H9 (cell line): Measurements from ENCODE around the gene ARHGEF5. TPM values are rescaled to one million over a fixed set of nuclear protein-coding genes. Genes with fewer than 3 reads are reported as not detected.
"Not testable (repeated sequence)": the region's sequence is repeated elsewhere in the genome, so short reads cannot be mapped to it uniquely, and the experiment has no call there.

Experiments used
- DNase-seq: peaks from one replicate; pipeline ENCODE4 v3.0.0-alpha.2; 2017
- H2AFZ ChIP-seq: one replicate; pipeline ENCODE4 v1.6.1; 2013; ENCODE audit warnings: mild to moderate bottlenecking, low read length, control low read depth, moderate library complexity
- H2AK5ac ChIP-seq: 2 replicates; pipeline ENCODE4 v1.6.1; 2013; ENCODE audit warnings: low read length, control low read depth, mixed read lengths; ENCODE audit not compliant: insufficient read length
- H2BK120ac ChIP-seq: one replicate; pipeline ENCODE4 v1.6.1; 2013; ENCODE audit warnings: low read depth, mild to moderate bottlenecking, low read length, control low read depth, inconsistent platforms; ENCODE audit not compliant: poor library complexity, severe bottlenecking
- H2BK12ac ChIP-seq: 2 replicates; pipeline ENCODE4 v1.6.1; 2013; ENCODE audit warnings: low read length, control low read depth, mixed read lengths, low read depth; ENCODE audit not compliant: insufficient read length
- H2BK15ac ChIP-seq: 2 replicates; pipeline ENCODE4 v1.6.1; 2013; ENCODE audit warnings: low read depth, low read length, control low read depth
- H2BK20ac ChIP-seq: one replicate; pipeline ENCODE4 v1.6.1; 2013; ENCODE audit warnings: low read depth, mild to moderate bottlenecking, low read length, control low read depth, inconsistent platforms; ENCODE audit not compliant: poor library complexity, severe bottlenecking
- H2BK5ac ChIP-seq: 2 replicates; pipeline ENCODE4 v1.6.1; 2013; ENCODE audit warnings: low read length, control low read depth, mixed read lengths; ENCODE audit not compliant: insufficient read length
- H3K14ac ChIP-seq: 2 replicates; pipeline ENCODE4 v1.6.1; 2013; ENCODE audit warnings: low read length, control low read depth; ENCODE audit not compliant: insufficient read depth
- H3K18ac ChIP-seq: 2 replicates; pipeline ENCODE4 v1.6.1; 2013; ENCODE audit warnings: low read depth, mild to moderate bottlenecking, mixed read lengths, low read length, control low read depth; ENCODE audit not compliant: insufficient read length
- H3K23ac ChIP-seq: 2 replicates; pipeline ENCODE4 v1.6.1; 2013; ENCODE audit warnings: low read length, control low read depth, mixed read lengths, low read depth; ENCODE audit not compliant: insufficient read length
- H3K23me2 ChIP-seq: 2 replicates; pipeline ENCODE4 v1.6.1; 2013; ENCODE audit warnings: low read depth, mild to moderate bottlenecking, mixed read lengths, low read length, control low read depth; ENCODE audit not compliant: insufficient read length, poor library complexity, severe bottlenecking
- H3K27ac ChIP-seq: 2 replicates; pipeline ENCODE4 v1.5.1; 2013; ENCODE audit warnings: low read length, control low read depth, mixed read lengths, low read depth; ENCODE audit not compliant: insufficient read length
- H3K27me3 ChIP-seq: 2 replicates; pipeline ENCODE4 v1.6.1; 2013; ENCODE audit warnings: low read length, control low read depth, inconsistent platforms; ENCODE audit not compliant: insufficient read depth
- H3K4ac ChIP-seq: 2 replicates; pipeline ENCODE4 v1.6.1; 2013; ENCODE audit warnings: low read depth, mild to moderate bottlenecking, control low read depth, inconsistent platforms, low read length, moderate library complexity
- H3K4me1 ChIP-seq: 2 replicates; pipeline ENCODE4 v1.6.1; 2013; ENCODE audit warnings: low read length, control low read depth, inconsistent platforms; ENCODE audit not compliant: insufficient read depth
- H3K4me2 ChIP-seq: 2 replicates; pipeline ENCODE4 v1.6.1; 2013; ENCODE audit warnings: low read length, control low read depth, mixed read lengths; ENCODE audit not compliant: insufficient read length, insufficient read depth
- H3K56ac ChIP-seq: 2 replicates; pipeline ENCODE4 v1.6.1; 2013; ENCODE audit warnings: low read depth, mild to moderate bottlenecking, mixed read lengths, low read length, control low read depth; ENCODE audit not compliant: insufficient read length
- H3K79me1 ChIP-seq: 2 replicates; pipeline ENCODE4 v1.6.1; 2013; ENCODE audit warnings: low read depth, mild to moderate bottlenecking, moderate library complexity, low read length, control low read depth, inconsistent platforms; ENCODE audit not compliant: insufficient read depth, poor library complexity, severe bottlenecking
- H3K79me2 ChIP-seq: 2 replicates; pipeline ENCODE4 v1.6.1; 2013; ENCODE audit warnings: low read length, control low read depth, inconsistent platforms; ENCODE audit not compliant: insufficient read depth
- H3K9ac ChIP-seq: 2 replicates; pipeline ENCODE4 v1.6.1; 2013; ENCODE audit warnings: low read length, control low read depth, mixed read lengths; ENCODE audit not compliant: insufficient read length; ENCODE audit errors: extremely low read depth
- H3K9me3 ChIP-seq: one replicate; pipeline ENCODE4 v1.6.1; 2013; ENCODE audit warnings: low read depth, low read length, inconsistent platforms; ENCODE audit not compliant: control insufficient read depth
- H3T11ph ChIP-seq: one replicate; pipeline ENCODE4 v1.6.1; 2013; ENCODE audit warnings: mild to moderate bottlenecking, low read length, control low read depth, inconsistent platforms
- H4K20me1 ChIP-seq: one replicate; pipeline ENCODE4 v1.6.1; 2013; ENCODE audit not compliant: control insufficient read depth, insufficient read length, insufficient read depth
- H4K5ac ChIP-seq: 2 replicates; pipeline ENCODE4 v1.6.1; 2013; ENCODE audit warnings: low read depth, mild to moderate bottlenecking, mixed read lengths, low read length, control low read depth; ENCODE audit not compliant: insufficient read length
- H4K8ac ChIP-seq: replicated peaks from 2 replicates; pipeline ENCODE4 v1.6.1; 2013; ENCODE audit warnings: low read length, control low read depth, mixed read lengths, low read depth; ENCODE audit not compliant: insufficient read length
- H4K91ac ChIP-seq: 2 replicates; pipeline ENCODE4 v1.6.1; 2013; ENCODE audit warnings: low read depth, mild to moderate bottlenecking, moderate library complexity, mixed read lengths, low read length, control low read depth; ENCODE audit not compliant: insufficient read length
- H3K27ac Mint-ChIP-seq, 3 experiments: 2 replicates in 2 of 3; 3 replicates in 1 of 3; pipeline ENCODE4 v1.8.0; 2020 to 2021; ENCODE audit warnings: mixed read lengths in 3 of 3, mild to moderate bottlenecking in 1 of 3, moderate library complexity in 1 of 3
- H3K27me3 Mint-ChIP-seq: 2 replicates; pipeline ENCODE4 v1.8.0; 2021; ENCODE audit warnings: low read depth, mild to moderate bottlenecking, moderate library complexity, mixed read lengths
- H3K36me3 Mint-ChIP-seq, 3 experiments: 2 replicates in 2 of 3; 3 replicates in 1 of 3; pipeline ENCODE4 v1.8.0; 2020 to 2021; ENCODE audit warnings: low read depth in 3 of 3, mixed read lengths in 3 of 3; ENCODE audit not compliant: insufficient read depth in 1 of 3
- H3K4me1 Mint-ChIP-seq, 2 experiments: 2 replicates each; pipeline ENCODE4 v1.8.0; 2020; ENCODE audit warnings: mixed read lengths in 2 of 2
- H3K4me3 Mint-ChIP-seq, 2 experiments: 2 replicates in 1 of 2; 3 replicates in 1 of 2; pipeline ENCODE4 v1.8.0; 2020 to 2021; ENCODE audit warnings: mild to moderate bottlenecking in 2 of 2, mixed read lengths in 2 of 2, moderate library complexity in 1 of 2
- H3K9me3 Mint-ChIP-seq, 2 experiments: 2 replicates in 1 of 2; 3 replicates in 1 of 2; pipeline ENCODE4 v1.8.0; 2020; ENCODE audit warnings: mild to moderate bottlenecking in 2 of 2, mixed read lengths in 2 of 2, moderate library complexity in 1 of 2
- WGBS: extraction: QIAGEN DNeasy Blood & Tissue Kit; methylation state at CpG from one replicate; pipeline ENCODE4 v1.1.7; 2013; ENCODE audit warnings: missing lambda C conversion rate, low lambda C conversion rate, mixed read lengths; ENCODE audit not compliant: insufficient read length; ENCODE audit errors: extremely low coverage; 5-methylcytosine and 5-hydroxymethylcytosine counted together
- total RNA-seq: library from RNA; stranded (reverse); gene quantifications from 2 replicates; pipeline ENCODE4 v1.2.1, GENCODE V29; 2021

ARHGEF5 gene
- total RNA-seq, 1 experiment from 2014 or later, result 33.9 TPM

DNA sequence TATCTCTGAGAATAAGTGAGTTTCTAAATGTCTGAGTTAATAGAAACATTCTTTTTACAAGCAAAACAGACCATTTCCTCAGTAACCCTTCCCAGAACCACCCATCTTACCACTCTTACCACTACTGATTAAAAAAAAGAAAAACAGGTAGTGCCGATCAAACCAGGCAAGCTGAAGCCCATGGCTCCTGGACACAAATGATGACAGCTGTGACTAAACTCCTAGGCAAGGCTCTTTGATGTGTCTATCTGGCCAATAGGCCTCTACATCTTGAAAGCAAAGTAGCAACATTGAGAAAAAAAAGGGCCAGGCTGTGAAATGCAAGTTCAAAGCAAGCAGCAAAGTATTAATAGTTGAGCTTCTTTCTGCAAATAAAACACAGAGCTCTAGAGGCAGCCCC is 6.6 kb upstream of the ARHGEF5 start:
- not testable (repeated sequence) for H3K4me1 ChIP-seq, H4K91ac ChIP-seq, H3K14ac ChIP-seq, H3K27me3 Mint-ChIP-seq, H3K36me3 Mint-ChIP-seq, H2BK120ac ChIP-seq, DNase-seq, H3K27ac Mint-ChIP-seq, H3K4ac ChIP-seq, H3K27ac ChIP-seq, H4K5ac ChIP-seq, H2BK5ac ChIP-seq, H3K79me2 ChIP-seq, H2AK5ac ChIP-seq, H3K9me3 Mint-ChIP-seq, H2BK20ac ChIP-seq, H3K27me3 ChIP-seq, H3K4me2 ChIP-seq, H3K9ac ChIP-seq, H3K23ac ChIP-seq, H4K20me1 ChIP-seq, H3K56ac ChIP-seq, H3K23me2 ChIP-seq, H2BK12ac ChIP-seq, H3K9me3 ChIP-seq, H2BK15ac ChIP-seq, H3K4me1 Mint-ChIP-seq, H2AFZ ChIP-seq, H4K8ac ChIP-seq, H3K4me3 Mint-ChIP-seq, H3K79me1 ChIP-seq, H3T11ph ChIP-seq, H3K18ac ChIP-seq
- no CpG with 5 or more reads among the region's 1 CpG for WGBS

DNA sequence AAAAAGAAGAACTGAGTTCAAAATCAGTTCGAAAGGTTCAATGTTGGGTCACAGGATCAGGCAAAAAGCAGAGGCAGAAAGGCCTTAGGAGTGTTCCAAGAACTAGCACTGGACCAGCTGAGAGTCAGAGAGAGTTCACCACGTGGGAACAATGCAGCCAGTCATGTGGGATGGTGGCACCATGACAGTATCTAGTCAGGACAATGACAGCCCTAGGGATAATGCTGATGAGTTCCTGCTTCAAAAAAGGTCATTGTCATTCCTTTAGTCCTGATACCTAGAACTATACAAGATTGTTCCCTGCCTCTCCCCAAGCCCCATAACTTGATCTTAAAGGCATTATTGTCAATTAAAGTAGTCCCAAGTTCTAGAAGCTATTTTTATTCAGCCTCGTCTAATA is 3.5 kb upstream of the ARHGEF5 start:
- not testable (repeated sequence) for H2BK120ac ChIP-seq, H4K8ac ChIP-seq, H3K18ac ChIP-seq, H3K27me3 Mint-ChIP-seq, H3K4me2 ChIP-seq, H2BK15ac ChIP-seq, H3K9me3 Mint-ChIP-seq, H3K23ac ChIP-seq, H3K36me3 Mint-ChIP-seq, H2BK5ac ChIP-seq, H3K9me3 ChIP-seq, H3K4me3 Mint-ChIP-seq, H3K79me2 ChIP-seq, H3K27me3 ChIP-seq, H3K4me1 ChIP-seq, H3K23me2 ChIP-seq, H2AK5ac ChIP-seq, H3K9ac ChIP-seq, H2AFZ ChIP-seq, H4K5ac ChIP-seq, H3K4ac ChIP-seq, H3T11ph ChIP-seq, H3K27ac Mint-ChIP-seq, H2BK20ac ChIP-seq, H2BK12ac ChIP-seq, H3K79me1 ChIP-seq, H4K20me1 ChIP-seq, H3K56ac ChIP-seq, H4K91ac ChIP-seq, H3K14ac ChIP-seq, H3K27ac ChIP-seq
- WGBS, result no CpG with 5 or more reads among the region's 3 CpGs
- DNase-seq, result peak; percentile 10
- peaks cover 9 to 10% of the 10 kb centered on the region in 2 experiments for H3K4me1 Mint-ChIP-seq
